HG03432 (cell line): Measurements from ENCODE around the gene OBSCN.

Experiments
- ATAC-seq: cut with Tn5 transposase; IDR thresholded peaks from one replicate; pipeline ENCODE4 v1.9.1; 2021; ENCODE audit warnings: mild to moderate bottlenecking, moderate library complexity; ENCODE audit not compliant: unreplicated experiment

Gene OBSCN

GRCh38 chr1:228428412-228428811 lies 220.6 kb downstream of the OBSCN start:
- ATAC-seq = no peak
